Mesendoderm (in vitro differentiated cells): ENCODE measurements around the gene RAB3GAP2.

Source experiments
- DNase-seq: peaks from one replicate; pipeline ENCODE4 v3.0.0; 2013
- H2AK5ac ChIP-seq: 2 replicates; pipeline ENCODE4 v1.6.1; 2013; ENCODE audit warnings: low read length, inconsistent platforms
- H2BK120ac ChIP-seq: 2 replicates; pipeline ENCODE4 v1.6.1; 2013; ENCODE audit warnings: low read depth, mild to moderate bottlenecking, low read length, moderate library complexity, mixed read lengths
- H2BK15ac ChIP-seq: replicated peaks from 2 replicates; pipeline ENCODE4 v1.6.1; 2013; ENCODE audit warnings: low read depth, mild to moderate bottlenecking, moderate library complexity
- H2BK5ac ChIP-seq: 2 replicates; pipeline ENCODE4 v1.6.1; 2013; ENCODE audit warnings: low read length, inconsistent platforms
- H3K18ac ChIP-seq: 2 replicates; pipeline ENCODE4 v1.6.1; 2013; ENCODE audit warnings: mild to moderate bottlenecking, low read length, mixed read lengths
- H3K23ac ChIP-seq: one replicate; pipeline ENCODE4 v1.6.1; 2013; ENCODE audit warnings: low read length
- H3K27ac ChIP-seq: 2 replicates; pipeline ENCODE4 v1.5.1; 2013; ENCODE audit warnings: low read depth, mild to moderate bottlenecking, inconsistent platforms, low read length, moderate library complexity
- H3K27me3 ChIP-seq: 2 replicates; pipeline ENCODE4 v1.6.1; 2013; ENCODE audit warnings: low read length, control low read depth, mild to moderate bottlenecking, inconsistent platforms; ENCODE audit not compliant: insufficient read depth, poor library complexity
- H3K36me3 ChIP-seq: 2 replicates; pipeline ENCODE4 v1.6.1; 2013; ENCODE audit warnings: low read length, inconsistent platforms; ENCODE audit not compliant: control insufficient read depth, insufficient read depth
- H3K4ac ChIP-seq: one replicate; pipeline ENCODE4 v1.6.1; 2013; ENCODE audit warnings: low read depth, mild to moderate bottlenecking, low read length, moderate library complexity
- H3K4me1 ChIP-seq: 2 replicates; pipeline ENCODE4 v1.6.1; 2013; ENCODE audit warnings: low read depth, low read length, inconsistent platforms; ENCODE audit not compliant: control insufficient read depth
- H3K4me2 ChIP-seq: 2 replicates; pipeline ENCODE4 v1.6.1; 2013; ENCODE audit warnings: low read length
- H3K4me3 ChIP-seq: 2 replicates; pipeline ENCODE4 v1.5.1; 2013; ENCODE audit warnings: mild to moderate bottlenecking, low read length
- H3K56ac ChIP-seq: one replicate; pipeline ENCODE4 v1.6.1; 2013; ENCODE audit warnings: low read length
- H3K79me1 ChIP-seq: 2 replicates; pipeline ENCODE4 v1.6.1; 2013; ENCODE audit warnings: low read length, inconsistent platforms
- H3K79me2 ChIP-seq: 2 replicates; pipeline ENCODE4 v1.6.1; 2013; ENCODE audit warnings: mild to moderate bottlenecking, low read length; ENCODE audit not compliant: control insufficient read depth, insufficient read depth
- H3K9ac ChIP-seq: 2 replicates; pipeline ENCODE4 v1.6.1; 2013; ENCODE audit warnings: low read length, inconsistent platforms
- H4K5ac ChIP-seq: one replicate; pipeline ENCODE4 v1.6.1; 2013; ENCODE audit warnings: low read length
- H4K8ac ChIP-seq: one replicate; pipeline ENCODE4 v1.6.1; 2013; ENCODE audit warnings: low read depth, mild to moderate bottlenecking, control low read depth, low read length, moderate library complexity
- WGBS: extraction: QIAGEN DNeasy Blood & Tissue Kit; methylation state at CpG from one replicate; pipeline ENCODE4 v1.1.7; 2013; ENCODE audit warnings: low lambda C conversion rate, missing lambda C conversion rate; ENCODE audit not compliant: insufficient coverage; ENCODE audit errors: extremely low coverage; 5-methylcytosine and 5-hydroxymethylcytosine counted together

Gene RAB3GAP2

DNA sequence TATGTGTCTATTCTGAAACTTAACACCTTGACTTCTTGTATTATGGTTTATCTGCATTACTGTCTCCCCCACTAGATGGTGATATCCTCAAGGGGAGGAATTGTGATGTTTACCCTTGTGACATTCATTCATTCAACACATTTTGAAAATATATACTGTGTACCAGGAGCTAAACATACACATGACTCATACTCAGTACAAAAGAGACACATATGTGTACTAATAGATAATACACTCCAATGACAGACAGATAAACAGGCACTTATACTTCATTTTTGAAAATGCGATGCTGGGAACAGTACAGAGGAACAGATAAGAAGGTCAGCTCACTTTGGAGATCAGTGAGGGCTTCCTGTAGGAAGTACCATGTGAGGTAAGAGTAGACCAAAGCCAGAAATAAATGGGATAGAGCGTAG, 8.9 kb upstream of the RAB3GAP2 start:
- Histone ChIP-seq H3K18ac (no peak overlapping the region), H3K4me2 (no peak overlapping the region), H2BK120ac (no peak overlapping the region), H3K79me1 (no peaks in the 10 kb centered on the region), H3K4me3 (no peak overlapping the region), H3K9ac (no peak overlapping the region), H2BK5ac (no peak overlapping the region), H3K36me3 (no peaks in the 10 kb centered on the region), H4K5ac (no peak overlapping the region), H3K23ac (no peak overlapping the region), H3K27me3 (no peaks in the 10 kb centered on the region), H3K4ac (no peak overlapping the region), H3K27ac (no peak overlapping the region), H4K8ac (no peak overlapping the region), H2BK15ac (peak overlapping the region; percentile 57), H3K4me1 (no peaks in the 10 kb centered on the region), H3K79me2 (no peaks in the 10 kb centered on the region), H3K56ac (no peak overlapping the region), H2AK5ac (no peak overlapping the region)
- peak; percentile 45 for DNase-seq
- no CpG with 5 or more reads among the region's 2 CpGs for WGBS

DNA sequence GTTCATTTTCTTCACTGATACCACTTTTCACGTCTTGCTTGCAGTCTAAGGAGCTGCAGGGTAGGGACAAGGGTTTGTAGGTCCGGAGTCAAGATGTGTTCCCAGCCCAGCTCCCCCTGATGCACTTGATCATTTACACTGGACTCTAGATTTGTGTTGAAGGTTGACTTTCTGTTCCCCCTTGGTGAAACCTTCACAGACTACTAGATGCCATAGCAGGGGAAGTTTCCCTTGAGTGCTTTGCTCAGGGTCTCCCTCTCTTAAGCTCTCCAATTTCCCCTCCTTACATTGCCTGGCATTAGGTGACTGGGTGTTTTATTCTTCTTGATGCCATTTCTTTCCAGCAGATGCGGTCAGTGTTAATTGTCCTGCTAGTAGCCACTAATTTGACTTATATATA, 8.0 kb upstream of the RAB3GAP2 start:
- Histone ChIP-seq H3K79me2 (no peaks in the 10 kb centered on the region), H2BK15ac (no peak overlapping the region), H3K18ac (no peak overlapping the region), H3K4me1 (no peaks in the 10 kb centered on the region), H3K4me3 (no peak overlapping the region), H3K27me3 (no peaks in the 10 kb centered on the region), H3K27ac (no peak overlapping the region), H3K9ac (no peak overlapping the region), H4K8ac (no peak overlapping the region), H3K56ac (no peak overlapping the region), H4K5ac (no peak overlapping the region), H2AK5ac (no peak overlapping the region), H3K23ac (no peak overlapping the region), H3K4ac (no peak overlapping the region), H3K4me2 (no peak overlapping the region), H2BK120ac (no peak overlapping the region), H2BK5ac (no peak overlapping the region), H3K36me3 (no peaks in the 10 kb centered on the region), H3K79me1 (no peaks in the 10 kb centered on the region)
- WGBS, result no CpG with 5 or more reads among the region's 3 CpGs
- no peak for DNase-seq

DNA sequence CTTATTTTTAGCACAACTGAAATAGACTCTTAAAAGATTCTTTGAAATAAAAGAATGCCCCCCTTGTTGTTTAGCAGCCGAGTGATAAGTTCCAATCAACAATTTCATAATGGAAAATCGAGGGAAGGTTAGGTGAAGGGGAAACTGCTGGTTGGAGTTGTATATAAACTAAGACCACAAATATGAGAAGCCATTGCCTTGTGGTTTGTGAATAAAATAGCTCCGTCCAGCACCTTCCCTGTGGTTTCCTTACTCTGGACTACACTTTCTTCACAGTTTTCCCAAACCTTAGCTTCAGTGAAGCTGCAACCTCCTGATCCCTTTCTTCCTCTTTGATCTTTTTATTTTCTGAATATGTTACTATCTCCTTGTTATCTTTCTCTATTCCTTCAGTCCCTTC, 6.7 kb upstream of the RAB3GAP2 start:
- no peak overlapping the region for H2BK5ac ChIP-seq
- no peak overlapping the region for H3K18ac ChIP-seq
- no peaks in the 10 kb centered on the region for H3K79me2 ChIP-seq
- no peak overlapping the region for H2AK5ac ChIP-seq
- H3K4me1 ChIP-seq, result no peaks in the 10 kb centered on the region
- H4K5ac ChIP-seq, result no peak overlapping the region
- H3K27me3 ChIP-seq, result no peaks in the 10 kb centered on the region
- H3K56ac ChIP-seq, result no peak overlapping the region
- H2BK120ac ChIP-seq, result no peak overlapping the region
- H3K4me2 ChIP-seq, result no peak overlapping the region
- no peaks in the 10 kb centered on the region for H3K36me3 ChIP-seq
- no peak overlapping the region for H3K4me3 ChIP-seq
- H3K9ac ChIP-seq, result no peak overlapping the region
- H2BK15ac ChIP-seq, result no peak overlapping the region
- DNase-seq, result no peak
- H4K8ac ChIP-seq, result no peak overlapping the region
- H3K4ac ChIP-seq, result no peak overlapping the region
- no peaks in the 10 kb centered on the region for H3K79me1 ChIP-seq
- no CpG with 5 or more reads among the region's 3 CpGs for WGBS
- no peak overlapping the region for H3K27ac ChIP-seq
- H3K23ac ChIP-seq, result no peak overlapping the region

DNA sequence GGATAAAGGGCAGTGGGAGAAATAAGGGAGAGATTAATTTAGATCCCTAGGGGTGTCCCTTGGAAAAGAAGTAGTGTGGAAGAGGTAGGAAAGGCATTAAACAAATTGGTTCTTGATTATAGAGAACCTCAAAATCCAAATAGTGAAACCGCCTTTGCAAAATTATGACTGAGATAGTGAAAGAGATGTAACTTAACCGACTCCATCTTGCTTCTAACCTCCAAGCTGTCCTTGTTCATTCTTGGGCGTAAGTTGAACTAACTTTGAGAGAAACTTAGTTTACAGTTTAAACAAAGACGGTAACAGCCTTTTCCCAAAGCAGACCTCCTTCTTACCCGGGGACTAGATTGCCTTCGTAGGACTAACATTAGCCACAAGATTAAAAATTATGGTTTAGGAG, 3.2 kb upstream of the RAB3GAP2 start:
- no peak overlapping the region for H3K4me3 ChIP-seq
- no peak overlapping the region for H2BK5ac ChIP-seq
- H3K36me3 ChIP-seq, result no peaks in the 10 kb centered on the region
- no peak overlapping the region for H3K9ac ChIP-seq
- H2BK120ac ChIP-seq, result no peak overlapping the region
- no peaks in the 10 kb centered on the region for H3K27me3 ChIP-seq
- peaks cover 5% of the 10 kb centered on the region for H3K4me1 ChIP-seq
- H3K23ac ChIP-seq, result no peak overlapping the region
- WGBS, result no CpG with 5 or more reads among the region's 6 CpGs
- H3K79me1 ChIP-seq, result peaks cover 4% of the 10 kb centered on the region
- peaks cover 14% of the 10 kb centered on the region for H3K79me2 ChIP-seq
- H3K18ac ChIP-seq, result no peak overlapping the region
- no peak overlapping the region for H4K5ac ChIP-seq
- no peak overlapping the region for H3K56ac ChIP-seq
- H2AK5ac ChIP-seq, result no peak overlapping the region
- H3K4me2 ChIP-seq, result no peak overlapping the region
- H3K27ac ChIP-seq, result no peak overlapping the region
- H4K8ac ChIP-seq, result no peak overlapping the region
- no peak overlapping the region for H2BK15ac ChIP-seq
- no peak overlapping the region for H3K4ac ChIP-seq
- no peak for DNase-seq

DNA sequence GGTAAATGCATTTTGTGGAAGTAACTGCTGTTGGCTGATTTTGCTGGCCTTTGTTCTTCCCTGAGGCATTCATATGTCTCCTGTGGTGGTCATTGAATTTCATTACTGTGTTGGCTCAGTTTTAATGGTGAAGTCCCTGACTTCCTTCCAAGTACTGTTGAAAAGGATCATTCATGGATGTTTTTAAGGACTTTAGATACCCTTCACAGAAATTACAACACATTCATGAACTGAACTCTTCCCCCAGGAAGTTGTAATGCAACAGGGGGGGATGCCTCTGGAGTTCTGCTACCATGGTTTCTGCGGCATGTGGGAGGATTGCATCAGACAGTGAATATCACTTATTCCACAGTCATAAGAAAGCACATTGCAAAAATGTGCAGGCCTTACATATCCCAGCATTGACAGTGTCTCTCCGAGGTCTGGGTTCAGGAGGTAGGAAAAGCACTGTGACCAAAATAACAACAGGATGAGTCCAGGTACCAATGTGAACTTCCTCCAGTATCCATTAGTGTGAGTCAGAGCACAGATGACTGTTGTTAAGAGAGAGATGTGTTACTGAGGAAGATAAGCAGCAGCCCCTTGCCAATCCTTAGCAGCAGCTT, 2.1 kb upstream of the RAB3GAP2 start:
- Histone ChIP-seq H3K4ac (peak overlapping the region; percentile 62), H4K5ac (no peak overlapping the region), H2AK5ac (no peak overlapping the region), H3K4me1 (peaks cover 10% of the 10 kb centered on the region), H2BK15ac (no peak overlapping the region), H3K27me3 (no peaks in the 10 kb centered on the region), H3K56ac (no peak overlapping the region), H3K23ac (no peak overlapping the region), H3K4me2 (no peak overlapping the region), H2BK5ac (no peak overlapping the region), H3K79me2 (peaks cover 24% of the 10 kb centered on the region), H3K79me1 (peaks cover 4% of the 10 kb centered on the region), H2BK120ac (no peak overlapping the region), H3K36me3 (no peaks in the 10 kb centered on the region), H3K27ac (no peak overlapping the region), H4K8ac (no peak overlapping the region), H3K9ac (no peak overlapping the region), H3K18ac (no peak overlapping the region), H3K4me3 (no peak overlapping the region)
- WGBS, result no CpG with 5 or more reads among the region's 2 CpGs
- DNase-seq, result peak; percentile 35

DNA sequence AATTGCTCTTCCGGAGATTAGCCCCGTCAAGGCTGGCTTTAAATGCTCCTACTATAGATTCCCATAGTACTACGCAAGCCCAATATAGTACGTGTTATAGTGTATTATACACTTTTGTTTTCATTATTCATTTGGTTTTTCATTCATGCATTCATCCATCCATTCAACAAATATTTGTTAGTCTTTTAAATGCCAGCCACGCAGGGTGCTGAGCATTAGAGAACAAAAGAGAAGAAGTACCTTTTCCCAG, 513 bp upstream of the RAB3GAP2 start:
- H2BK5ac ChIP-seq, result no peak overlapping the region
- H3K27me3 ChIP-seq, result no peaks in the 10 kb centered on the region
- H3K23ac ChIP-seq, result no peak overlapping the region
- no peak overlapping the region for H3K4me3 ChIP-seq
- H3K79me1 ChIP-seq, result peaks cover 5% of the 10 kb centered on the region
- H3K56ac ChIP-seq, result peak overlapping the region; percentile 80
- H2BK15ac ChIP-seq, result no peak overlapping the region
- WGBS, result no CpG with 5 or more reads among the region's 5 CpGs
- no peak overlapping the region for H2BK120ac ChIP-seq
- DNase-seq, result no peak
- H3K4me2 ChIP-seq, result peak overlapping the region; percentile 85
- no peak overlapping the region for H2AK5ac ChIP-seq
- peaks cover 29% of the 10 kb centered on the region for H3K79me2 ChIP-seq
- H3K9ac ChIP-seq, result peak overlapping the region; percentile 80
- H3K18ac ChIP-seq, result peak overlapping the region; percentile 66
- H3K27ac ChIP-seq, result peak overlapping the region; percentile 71
- no peak overlapping the region for H3K4ac ChIP-seq
- no peak overlapping the region for H4K8ac ChIP-seq
- H4K5ac ChIP-seq, result peak overlapping the region; percentile 93
- H3K36me3 ChIP-seq, result peaks cover 1% of the 10 kb centered on the region
- peaks cover 10% of the 10 kb centered on the region for H3K4me1 ChIP-seq
